Measurements from ENCODE around the gene COL15A1. TPM values are rescaled to one million over a fixed set of nuclear protein-coding genes. Genes with fewer than 3 reads are reported as not detected.

Gene COL15A1
- total RNA-seq, 1 experiment from 2014 or later = not detected

DNA sequence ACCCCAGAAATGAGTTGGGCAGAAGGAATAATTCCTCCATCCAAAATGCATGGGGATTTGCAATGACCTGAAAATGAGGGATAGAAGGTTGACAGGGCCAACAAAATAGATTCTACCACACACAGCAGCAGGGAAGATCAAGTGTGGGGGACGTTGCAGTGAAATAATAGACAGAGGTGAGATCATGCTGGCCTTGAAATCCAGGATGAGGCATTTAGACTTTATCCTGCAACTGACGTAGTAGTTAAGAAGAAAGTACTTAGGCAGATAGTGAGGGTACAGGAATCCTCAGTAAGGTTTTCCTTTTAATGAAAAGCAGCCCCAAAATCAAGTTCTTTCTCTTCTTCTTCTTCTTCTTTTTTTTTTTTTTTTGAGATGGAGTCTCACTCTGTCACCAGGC is 129.6 kb downstream of the COL15A1 start:
- Histone ChIP-seq H4K20me1 (ENCODE audit: control insufficient read depth, insufficient read depth, insufficient read length) (no peaks in the 10 kb centered on the region), H3K18ac (ENCODE audit: insufficient read length, low read depth, low read length) (no peak overlapping the region), H3K14ac (ENCODE audit: insufficient read depth, low read length) (no peak overlapping the region), H3T11ph (ENCODE audit: low read length) (no peak overlapping the region), H3K4me2 (ENCODE audit: insufficient read depth, insufficient read length, low read length) (no peak overlapping the region), H3K9me3 (ENCODE audit: control insufficient read depth, low read depth, low read length) (no peaks in the 10 kb centered on the region), H4K91ac (ENCODE audit: insufficient read length, low read depth, low read length) (no peak overlapping the region), H2BK20ac (ENCODE audit: low read depth, low read length, poor library complexity, severe bottlenecking) (no peak overlapping the region), H3K23me2 (ENCODE audit: insufficient read length, low read depth, low read length, poor library complexity, severe bottlenecking) (no peaks in the 10 kb centered on the region), H3K56ac (ENCODE audit: insufficient read length, low read depth, low read length) (no peak overlapping the region), H2BK15ac (ENCODE audit: low read depth, low read length) (no peak overlapping the region), H3K23ac (ENCODE audit: insufficient read length, low read depth, low read length) (no peak overlapping the region), H3K79me2 (ENCODE audit: insufficient read depth, low read length) (no peaks in the 10 kb centered on the region), H3K4me1 (ENCODE audit: insufficient read depth, low read length) (no peaks in the 10 kb centered on the region), H3K79me1 (ENCODE audit: insufficient read depth, low read depth, low read length, poor library complexity, severe bottlenecking) (no peaks in the 10 kb centered on the region), H2BK12ac (ENCODE audit: insufficient read length, low read depth, low read length) (no peak overlapping the region), H2BK120ac (ENCODE audit: low read depth, low read length, poor library complexity, severe bottlenecking) (no peak overlapping the region), H4K8ac (replicated peaks; ENCODE audit: insufficient read length, low read depth, low read length) (no peak overlapping the region), H2BK5ac (ENCODE audit: insufficient read length, low read length) (no peak overlapping the region), H4K5ac (ENCODE audit: insufficient read length, low read depth, low read length) (no peak overlapping the region), H3K9ac (ENCODE audit: extremely low read depth, insufficient read length, low read length) (no peak overlapping the region), H2AK5ac (ENCODE audit: insufficient read length, low read length) (no peak overlapping the region), H3K4ac (ENCODE audit: low read depth, low read length) (no peak overlapping the region), H3K27me3 (ENCODE audit: insufficient read depth, low read length) (no peaks in the 10 kb centered on the region), H2AFZ (ENCODE audit: low read length) (no peak overlapping the region), H3K27ac (ENCODE audit: insufficient read length, low read depth, low read length) (no peak overlapping the region)
- H3K27me3 Mint-ChIP-seq (ENCODE audit: low read depth) = no peaks in the 10 kb centered on the region
- no peaks in the 10 kb centered on the region for H3K36me3 Mint-ChIP-seq (ENCODE audit: insufficient read depth in 1 of 3, low read depth in 3 of 3)
- H3K27ac Mint-ChIP-seq = no peak overlapping the region
- no peak for TF ChIP-seq CTCF (conservative IDR thresholded peaks at IDR 0.05)
- WGBS (ENCODE audit: extremely low coverage, insufficient read length, low lambda C conversion rate) = no CpG with 5 or more reads among the region's 2 CpGs
- no peak for DNase-seq
- no peak overlapping the region for H3K4me3 Mint-ChIP-seq
- 0 out of 4 replicates have a peak, but pooled peaks cover 0 to 3% of the 10 kb centered on the region in 2 experiments for H3K4me1 Mint-ChIP-seq
- H3K9me3 Mint-ChIP-seq = no peaks in the 10 kb centered on the region
